IPS-18a (cell line): ENCODE measurements around the gene ACTN2.
A peak's percentile ranks its signal among the peaks of the same experiment; 100 is the strongest.
"Not testable (repeated sequence)": the region's sequence is repeated elsewhere in the genome, so short reads cannot be mapped to it uniquely, and the experiment has no call there.

Experiments used
- H3K27ac ChIP-seq: one replicate; pipeline ENCODE4 v1.5.1; 2013; ENCODE audit warnings: low read length
- H3K27me3 ChIP-seq: one replicate; pipeline ENCODE4 v1.6.1; 2013; ENCODE audit warnings: mild to moderate bottlenecking, low read length; ENCODE audit not compliant: control insufficient read depth, insufficient read depth
- H3K36me3 ChIP-seq: one replicate; pipeline ENCODE4 v1.6.1; 2013; ENCODE audit warnings: low read depth, low read length; ENCODE audit not compliant: control insufficient read depth
- H3K4me1 ChIP-seq: one replicate; pipeline ENCODE4 v1.6.1; 2013; ENCODE audit warnings: low read depth, low read length; ENCODE audit not compliant: control insufficient read depth
- H3K4me3 ChIP-seq: one replicate; pipeline ENCODE4 v1.5.1; 2013; ENCODE audit warnings: low read length
- H3K9ac ChIP-seq: one replicate; pipeline ENCODE4 v1.6.1; 2013; ENCODE audit warnings: mild to moderate bottlenecking, low read length, moderate library complexity
- H3K9me3 ChIP-seq: one replicate; pipeline ENCODE4 v1.6.1; 2013; ENCODE audit warnings: low read depth, low read length; ENCODE audit not compliant: control insufficient read depth

Gene ACTN2

GRCh38 chr1:236685917-236686814 lies at the start of gene ACTN2:
TSS of gene ACTN2 (plus strand) at chr1:236686499. CDS start at chr1:236686674, 175 bp downstream.
- Histone ChIP-seq H3K27ac (no peak within 1 kb of the TSS), H3K4me3 (peak within 1 kb of the TSS; percentile 56), H3K9me3 (no peaks in the 10 kb centered on the region), H3K4me1 (no peaks in the 10 kb centered on the region), H3K27me3 (peaks cover 38% of the 10 kb centered on the region), H3K36me3 (no peaks in the 10 kb centered on the region), H3K9ac (no peak within 1 kb of the TSS)

- Histone ChIP-seq H3K9ac (no peak overlapping the region), H3K4me1 (no peaks in the 10 kb centered on the region), H3K27ac (no peak overlapping the region), H3K9me3 (no peaks in the 10 kb centered on the region), H3K27me3 (no peaks in the 10 kb centered on the region), H3K36me3 (no peaks in the 10 kb centered on the region), H3K4me3 (no peak overlapping the region)
Measured at GRCh38 chr1:236638945-236639344, 47.4 kb upstream of the ACTN2 start.

DNA sequence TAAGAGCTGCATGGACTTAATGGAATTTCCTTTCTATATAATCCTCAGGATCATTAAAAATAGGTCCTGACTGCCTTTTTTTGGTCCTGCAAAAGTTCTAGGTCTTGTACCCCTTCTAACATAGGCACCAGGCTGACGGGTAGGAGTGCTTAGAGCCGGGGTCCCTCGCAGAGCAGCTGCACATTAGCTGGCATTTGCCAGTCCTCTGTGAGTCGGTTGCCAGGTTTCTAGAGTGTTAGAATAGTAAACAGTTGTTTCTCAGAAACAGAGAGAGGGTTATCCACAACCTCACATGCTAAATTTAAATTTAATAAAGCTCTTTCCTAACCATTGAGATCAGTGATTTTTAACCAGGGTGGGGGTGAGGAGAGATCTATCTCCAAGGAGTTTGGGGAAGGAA lies 46.6 kb upstream of the ACTN2 start:
- Histone ChIP-seq H3K4me3 (no peak overlapping the region), H3K9ac (no peak overlapping the region), H3K27me3 (no peaks in the 10 kb centered on the region), H3K27ac (no peak overlapping the region), H3K9me3 (no peaks in the 10 kb centered on the region), H3K4me1 (no peaks in the 10 kb centered on the region), H3K36me3 (no peaks in the 10 kb centered on the region)

DNA sequence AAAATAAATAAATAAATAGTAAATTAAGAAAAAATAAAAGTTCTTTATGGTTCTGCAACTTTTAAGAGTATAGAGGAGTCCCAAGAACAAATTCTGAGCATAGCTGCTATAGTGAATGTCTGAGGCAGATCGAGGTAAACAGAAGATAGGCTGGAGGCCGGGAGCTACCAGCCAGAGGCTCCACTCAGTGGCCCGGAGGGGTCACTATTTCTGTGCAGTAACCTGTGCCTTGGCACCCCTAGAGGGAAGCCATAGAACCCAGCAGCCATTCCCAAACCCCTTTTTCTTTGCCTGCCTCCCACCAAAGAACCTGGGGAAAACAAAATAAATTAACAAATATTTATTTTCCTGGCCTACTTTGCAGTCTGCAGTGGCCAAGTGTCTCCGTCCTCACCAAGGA lies 43.5 kb upstream of the ACTN2 start:
- no peak overlapping the region for H3K4me3 ChIP-seq
- H3K9me3 ChIP-seq = no peaks in the 10 kb centered on the region
- H3K9ac ChIP-seq = no peak overlapping the region
- no peak overlapping the region for H3K27ac ChIP-seq
- H3K36me3 ChIP-seq = no peaks in the 10 kb centered on the region
- no peaks in the 10 kb centered on the region for H3K27me3 ChIP-seq
- H3K4me1 ChIP-seq = no peaks in the 10 kb centered on the region

GRCh38 chr1:236645016-236645680 lies 41.2 kb upstream of the ACTN2 start:
- Histone ChIP-seq H3K36me3 (no peaks in the 10 kb centered on the region), H3K9ac (no peak overlapping the region), H3K27me3 (no peaks in the 10 kb centered on the region), H3K27ac (no peak overlapping the region), H3K4me1 (no peaks in the 10 kb centered on the region), H3K9me3 (no peaks in the 10 kb centered on the region), H3K4me3 (no peak overlapping the region)

DNA sequence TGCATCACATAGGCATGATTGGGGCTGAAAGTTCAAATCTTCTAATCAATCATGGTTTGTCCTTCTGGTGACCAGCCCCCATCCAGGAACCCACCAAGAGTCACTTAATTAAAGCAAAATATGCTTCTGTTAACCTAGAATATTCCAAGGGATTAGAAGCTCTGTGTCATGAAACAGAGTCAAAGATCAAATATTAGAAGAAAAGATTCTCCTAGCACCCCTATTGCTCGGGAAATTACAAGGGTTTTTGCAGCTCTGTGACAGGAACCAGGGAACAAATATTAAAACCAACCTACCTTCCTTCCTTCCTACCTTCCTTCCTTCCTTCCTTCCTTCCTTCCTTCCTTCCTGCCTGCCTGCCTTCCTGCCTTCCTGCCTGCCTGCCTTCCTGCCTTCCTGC lies 31.8 kb upstream of the ACTN2 start:
- Histone ChIP-seq H3K9ac (no peak overlapping the region), H3K4me1 (no peaks in the 10 kb centered on the region), H3K27me3 (no peaks in the 10 kb centered on the region), H3K27ac (no peak overlapping the region), H3K9me3 (no peaks in the 10 kb centered on the region), H3K36me3 (no peaks in the 10 kb centered on the region), H3K4me3 (no peak overlapping the region)

GRCh38 chr1:236654957-236655356 lies 31.3 kb upstream of the ACTN2 start:
- no peaks in the 10 kb centered on the region for H3K27me3 ChIP-seq
- no peaks in the 10 kb centered on the region for H3K9me3 ChIP-seq
- no peak overlapping the region for H3K27ac ChIP-seq
- H3K9ac ChIP-seq = no peak overlapping the region
- no peaks in the 10 kb centered on the region for H3K36me3 ChIP-seq
- no peaks in the 10 kb centered on the region for H3K4me1 ChIP-seq
- H3K4me3 ChIP-seq = no peak overlapping the region

DNA sequence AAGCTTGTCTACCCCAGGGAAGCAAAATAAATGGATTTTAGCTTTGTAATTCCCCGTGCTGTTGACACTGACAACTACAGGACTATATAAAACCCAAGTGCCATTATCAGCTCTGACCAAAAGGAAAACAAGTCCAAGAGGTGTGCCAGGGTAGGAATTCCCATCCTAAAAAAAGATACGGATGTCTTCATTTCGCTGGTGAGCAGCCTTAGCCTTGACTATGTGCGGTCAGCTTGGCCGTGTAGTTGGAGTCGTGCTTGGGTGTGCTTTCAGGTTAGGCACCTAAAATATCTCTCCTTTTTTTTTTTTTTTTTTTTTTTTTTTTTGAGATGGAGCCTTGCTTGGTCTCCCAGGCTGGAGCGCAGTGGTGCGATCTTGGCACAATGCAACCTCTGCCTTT lies 28.9 kb upstream of the ACTN2 start:
- Histone ChIP-seq H3K36me3 (no peaks in the 10 kb centered on the region), H3K27me3 (no peaks in the 10 kb centered on the region), H3K4me3 (no peak overlapping the region), H3K9ac (no peak overlapping the region), H3K9me3 (no peaks in the 10 kb centered on the region), H3K4me1 (no peaks in the 10 kb centered on the region), H3K27ac (no peak overlapping the region)

DNA sequence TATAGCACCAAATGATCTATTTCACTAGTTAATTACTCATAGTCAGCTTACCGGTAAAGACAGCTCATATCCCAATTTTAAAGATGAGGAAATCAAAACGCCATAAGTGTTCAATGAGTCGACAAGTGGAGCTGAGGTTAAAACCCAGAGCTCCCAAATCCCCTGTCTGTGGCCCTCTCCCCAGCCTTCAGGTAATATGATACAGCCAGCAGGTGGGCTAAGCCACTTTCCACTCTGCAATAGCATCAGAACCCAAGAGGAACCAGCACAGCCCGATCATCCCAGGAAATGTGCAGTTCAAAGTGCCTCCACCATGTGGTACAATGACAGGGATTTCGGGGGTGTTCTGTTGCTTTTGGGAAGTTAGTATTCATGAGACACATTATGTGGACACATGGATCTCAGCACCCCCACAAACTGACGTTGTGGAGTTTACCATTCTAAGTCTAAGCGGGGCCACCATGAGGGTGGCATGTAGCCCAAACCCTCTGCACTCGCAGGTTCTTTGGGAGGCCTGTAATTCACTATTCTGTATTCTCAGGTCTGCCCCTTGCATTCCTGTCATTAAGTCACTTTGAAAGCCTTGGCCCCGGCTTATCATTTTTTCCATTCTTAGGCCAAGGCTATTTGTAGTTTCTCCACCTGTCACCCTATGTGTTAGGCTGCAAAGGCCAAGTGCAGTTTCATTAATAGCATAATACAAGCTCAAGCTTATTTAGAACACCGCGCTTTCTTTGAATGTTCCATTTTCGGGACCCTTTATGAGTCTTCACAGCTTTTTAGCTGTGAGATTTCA lies 26.3 kb upstream of the ACTN2 start:
- H3K9me3 ChIP-seq = no peaks in the 10 kb centered on the region
- H3K9ac ChIP-seq = no peak overlapping the region
- no peak overlapping the region for H3K4me3 ChIP-seq
- no peaks in the 10 kb centered on the region for H3K27me3 ChIP-seq
- H3K4me1 ChIP-seq = no peaks in the 10 kb centered on the region
- H3K36me3 ChIP-seq = no peaks in the 10 kb centered on the region
- no peak overlapping the region for H3K27ac ChIP-seq

- H3K9ac ChIP-seq = no peak overlapping the region
- no peak overlapping the region for H3K27ac ChIP-seq
- H3K4me1 ChIP-seq = no peaks in the 10 kb centered on the region
- no peaks in the 10 kb centered on the region for H3K9me3 ChIP-seq
- no peaks in the 10 kb centered on the region for H3K36me3 ChIP-seq
- no peaks in the 10 kb centered on the region for H3K27me3 ChIP-seq
- H3K4me3 ChIP-seq = no peak overlapping the region
Measured at GRCh38 chr1:236663934-236664333, 22.4 kb upstream of the ACTN2 start.

- H3K27me3 ChIP-seq, H3K9ac ChIP-seq, H3K36me3 ChIP-seq, H3K4me1 ChIP-seq, H3K27ac ChIP-seq, H3K4me3 ChIP-seq, H3K9me3 ChIP-seq: not testable (repeated sequence)
Measured at GRCh38 chr1:236668909-236669308, 17.4 kb upstream of the ACTN2 start.
